AG04449 (cell line): ENCODE measurements around the gene COG5.

Experiments used
- CTCF ChIA-PET: fragments of 350-600 bp; formaldehyde crosslinking; extraction: SDS; loops from one replicate; lab custom pipeline; 2021; ENCODE audit warnings: antibody characterized with exemption; lab: Yijun Ruan, JAX
- POLR2A ChIA-PET: fragments of 400-600, 350-600 bp; formaldehyde crosslinking; extraction: SDS; loops from one replicate; lab custom pipeline; 2020; ENCODE audit warnings: antibody characterized with exemption, inconsistent platforms; lab: Yijun Ruan, JAX
- DNase-seq: peaks from one replicate; pipeline ENCODE4 v3.0.0-alpha.2; 2010; ENCODE audit warnings: low read depth, low spot score
- H3K4me3 ChIP-seq: 2 replicates; pipeline ENCODE4 v1.5.1; 2011; ENCODE audit warnings: low read depth, mild to moderate bottlenecking, control low read depth, low read length
- TF ChIP-seq, protein P1 (sequence below): IDR thresholded peaks from one replicate; pipeline ENCODE4 v1.5.1; 2011; ENCODE audit warnings: mild to moderate bottlenecking, moderate library complexity, low read length, control low read depth, inconsistent platforms; ENCODE audit not compliant: insufficient read depth; ENCODE audit errors: missing control alignments

COG5 gene

GRCh38 chr7:107387128-107387527, 176.6 kb downstream of the COG5 start:
- no peak for DNase-seq
- ChIA-PET CTCF (no interaction called here), POLR2A (no interaction called here)
- TF ChIP-seq, protein P1, sequence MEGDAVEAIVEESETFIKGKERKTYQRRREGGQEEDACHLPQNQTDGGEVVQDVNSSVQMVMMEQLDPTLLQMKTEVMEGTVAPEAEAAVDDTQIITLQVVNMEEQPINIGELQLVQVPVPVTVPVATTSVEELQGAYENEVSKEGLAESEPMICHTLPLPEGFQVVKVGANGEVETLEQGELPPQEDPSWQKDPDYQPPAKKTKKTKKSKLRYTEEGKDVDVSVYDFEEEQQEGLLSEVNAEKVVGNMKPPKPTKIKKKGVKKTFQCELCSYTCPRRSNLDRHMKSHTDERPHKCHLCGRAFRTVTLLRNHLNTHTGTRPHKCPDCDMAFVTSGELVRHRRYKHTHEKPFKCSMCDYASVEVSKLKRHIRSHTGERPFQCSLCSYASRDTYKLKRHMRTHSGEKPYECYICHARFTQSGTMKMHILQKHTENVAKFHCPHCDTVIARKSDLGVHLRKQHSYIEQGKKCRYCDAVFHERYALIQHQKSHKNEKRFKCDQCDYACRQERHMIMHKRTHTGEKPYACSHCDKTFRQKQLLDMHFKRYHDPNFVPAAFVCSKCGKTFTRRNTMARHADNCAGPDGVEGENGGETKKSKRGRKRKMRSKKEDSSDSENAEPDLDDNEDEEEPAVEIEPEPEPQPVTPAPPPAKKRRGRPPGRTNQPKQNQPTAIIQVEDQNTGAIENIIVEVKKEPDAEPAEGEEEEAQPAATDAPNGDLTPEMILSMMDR, result no peak
- no peak overlapping the region for H3K4me3 ChIP-seq

DNA sequence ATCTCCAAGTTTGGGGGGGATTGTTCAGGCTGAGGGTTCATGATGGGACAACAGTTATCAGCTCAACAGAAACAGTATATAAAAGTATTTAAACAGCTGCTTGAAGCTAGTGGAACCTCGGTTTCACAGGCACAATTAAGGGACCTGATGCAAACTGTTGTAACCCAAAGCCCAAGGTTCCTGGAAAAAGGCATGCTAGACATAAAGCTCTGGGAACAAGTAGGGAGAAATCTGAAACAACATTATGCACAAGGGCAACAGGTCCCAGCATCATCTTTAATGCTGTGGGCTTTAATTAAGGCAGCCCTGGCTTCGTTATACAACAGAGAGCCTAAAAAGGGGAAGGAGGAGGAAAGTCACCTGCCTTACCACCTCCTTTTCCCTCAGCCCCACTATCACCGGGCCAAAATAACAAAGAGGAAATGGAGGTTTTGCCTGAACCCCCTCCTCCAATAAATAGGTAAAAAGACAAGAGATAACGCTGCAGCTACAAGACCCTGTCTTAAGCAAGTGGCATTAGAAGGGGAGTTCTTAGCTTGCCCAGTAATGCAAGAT, 177.1 kb downstream of the COG5 start:
- TF ChIP-seq, protein P1, result no peak
- no peak overlapping the region for H3K4me3 ChIP-seq
- POLR2A ChIA-PET, result no interaction called here
- DNase-seq, result no peak
- CTCF ChIA-PET, result interaction anchor here (1.1 kb wide), 1 partner anchor 15 kb away, joined by 4 read pairs; no protein-coding TSS in a partner anchor

- no peak overlapping the region for H3K4me3 ChIP-seq
- POLR2A ChIA-PET, result no interaction called here
- no peak for DNase-seq
- CTCF ChIA-PET, result no interaction called here
- TF ChIP-seq, protein P1, result no peak
These were observed 179.7 kb downstream of the COG5 start for GRCh38 chr7:107384025-107384424.

- POLR2A ChIA-PET, result no interaction called here
These were observed 180.5 kb downstream of the COG5 start for GRCh38 chr7:107383203-107383602.

DNA sequence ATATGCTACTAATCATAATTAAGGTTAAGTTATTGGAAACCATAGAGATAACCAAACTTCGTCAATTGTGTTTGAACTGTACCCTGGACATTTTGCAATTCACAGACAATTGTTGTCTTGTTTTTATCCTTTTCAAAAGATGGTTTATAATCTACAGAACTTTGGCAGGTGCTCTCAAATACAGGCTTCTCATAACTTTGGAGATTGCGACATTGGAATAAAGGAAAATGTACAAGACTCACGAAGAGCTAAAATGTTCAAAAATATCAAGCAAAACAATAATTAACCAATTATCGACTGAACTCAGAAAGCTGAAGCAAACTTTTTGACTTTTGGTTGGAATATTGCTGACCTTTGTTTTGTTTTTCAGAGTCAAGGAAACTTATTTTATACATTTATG, 182.3 kb downstream of the COG5 start:
- ChIA-PET POLR2A (no interaction called here), CTCF (no interaction called here)
- no peak for DNase-seq
- TF ChIP-seq, protein P1, result no peak
- no peak overlapping the region for H3K4me3 ChIP-seq

More at GRCh38 chr7:107383203-107383602, 180.5 kb downstream of the COG5 start:
- no peak for DNase-seq
- H3K4me3 ChIP-seq, result no peak overlapping the region
- TF ChIP-seq, protein P1, result no peak
- CTCF ChIA-PET, result interaction anchor here (0.8 to 1.2 kb wide), 2 partner anchors 9 to 19 kb away, joined by 3 read pairs; no protein-coding TSS in a partner anchor

GRCh38 chr7:107373354-107373753, 190.4 kb downstream of the COG5 start:
- POLR2A ChIA-PET, result no interaction called here
- no peak overlapping the region for H3K4me3 ChIP-seq
- CTCF ChIA-PET, result interaction anchor here (1.0 kb wide), 1 partner anchor 10 kb away, joined by 3 read pairs; no protein-coding TSS in a partner anchor
- TF ChIP-seq, protein P1, result no peak
- DNase-seq, result no peak
